GM13976 (cell line): ENCODE data around the gene SSTR3.

Source experiments
- DNase-seq: peaks from one replicate; pipeline ENCODE4 v3.0.0; 2012; ENCODE audit warnings: low spot score
- in situ Hi-C: fragments of 300-500 bp; cut with MboI; formaldehyde crosslinking; loops from one replicate; pipeline ENCODE4 v1.12.0; 2022; ENCODE audit warnings: low sequenced_read_pairs, mixed read lengths, inconsistent platforms; ENCODE audit not compliant: unreplicated experiment
- TF ChIP-seq, protein P1 (sequence below): IDR thresholded peaks from 2 replicates; pipeline ENCODE4 v1.5.1; 2012; ENCODE audit warnings: borderline replicate concordance, mild to moderate bottlenecking; ENCODE audit not compliant: insufficient read depth; ENCODE audit errors: extremely low read depth, missing control alignments, control extremely low read depth

Gene SSTR3

DNA sequence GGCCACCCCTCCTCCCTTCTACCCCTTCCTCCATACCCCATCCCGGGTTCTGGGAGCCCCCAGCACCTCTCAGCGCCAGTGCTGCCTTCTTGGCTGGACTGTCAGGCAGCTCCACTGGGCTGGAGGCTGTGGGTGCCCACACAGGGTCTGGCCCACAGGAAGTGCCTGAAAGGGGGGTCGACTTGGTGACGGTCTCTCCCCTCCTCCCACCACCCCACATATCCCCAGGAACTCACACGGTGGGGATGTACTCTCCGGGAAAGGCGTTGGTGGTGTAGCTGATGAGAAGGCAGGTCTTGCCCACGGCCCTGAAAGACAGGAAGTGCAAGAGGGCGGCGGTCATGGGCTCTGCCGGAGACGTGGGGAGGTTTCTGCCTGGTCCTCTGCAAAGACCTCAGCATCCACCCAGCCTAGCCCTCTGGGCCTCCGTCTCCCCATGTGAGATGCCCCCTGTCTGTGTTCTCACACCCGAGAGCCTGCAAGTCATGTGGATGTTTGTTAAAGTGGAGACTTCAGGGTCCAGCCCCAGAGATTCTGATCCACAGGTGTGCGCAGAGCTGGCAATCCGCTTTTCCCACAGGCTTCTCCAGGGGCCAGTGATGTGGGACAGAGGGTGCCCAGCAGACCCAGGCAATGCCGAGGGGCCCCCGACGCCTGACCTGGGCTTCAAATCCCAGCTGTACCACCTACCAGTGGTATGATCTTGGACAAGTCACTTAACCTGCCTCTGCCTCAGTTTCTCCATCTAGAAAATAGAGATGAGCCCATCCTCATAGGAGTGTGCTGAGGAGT lies 29.3 kb upstream of the SSTR3 start:
- DNase-seq, result peak; percentile 59
- in situ Hi-C loops, result no loop called here
- TF ChIP-seq, protein P1, sequence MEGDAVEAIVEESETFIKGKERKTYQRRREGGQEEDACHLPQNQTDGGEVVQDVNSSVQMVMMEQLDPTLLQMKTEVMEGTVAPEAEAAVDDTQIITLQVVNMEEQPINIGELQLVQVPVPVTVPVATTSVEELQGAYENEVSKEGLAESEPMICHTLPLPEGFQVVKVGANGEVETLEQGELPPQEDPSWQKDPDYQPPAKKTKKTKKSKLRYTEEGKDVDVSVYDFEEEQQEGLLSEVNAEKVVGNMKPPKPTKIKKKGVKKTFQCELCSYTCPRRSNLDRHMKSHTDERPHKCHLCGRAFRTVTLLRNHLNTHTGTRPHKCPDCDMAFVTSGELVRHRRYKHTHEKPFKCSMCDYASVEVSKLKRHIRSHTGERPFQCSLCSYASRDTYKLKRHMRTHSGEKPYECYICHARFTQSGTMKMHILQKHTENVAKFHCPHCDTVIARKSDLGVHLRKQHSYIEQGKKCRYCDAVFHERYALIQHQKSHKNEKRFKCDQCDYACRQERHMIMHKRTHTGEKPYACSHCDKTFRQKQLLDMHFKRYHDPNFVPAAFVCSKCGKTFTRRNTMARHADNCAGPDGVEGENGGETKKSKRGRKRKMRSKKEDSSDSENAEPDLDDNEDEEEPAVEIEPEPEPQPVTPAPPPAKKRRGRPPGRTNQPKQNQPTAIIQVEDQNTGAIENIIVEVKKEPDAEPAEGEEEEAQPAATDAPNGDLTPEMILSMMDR, result no peak

DNA sequence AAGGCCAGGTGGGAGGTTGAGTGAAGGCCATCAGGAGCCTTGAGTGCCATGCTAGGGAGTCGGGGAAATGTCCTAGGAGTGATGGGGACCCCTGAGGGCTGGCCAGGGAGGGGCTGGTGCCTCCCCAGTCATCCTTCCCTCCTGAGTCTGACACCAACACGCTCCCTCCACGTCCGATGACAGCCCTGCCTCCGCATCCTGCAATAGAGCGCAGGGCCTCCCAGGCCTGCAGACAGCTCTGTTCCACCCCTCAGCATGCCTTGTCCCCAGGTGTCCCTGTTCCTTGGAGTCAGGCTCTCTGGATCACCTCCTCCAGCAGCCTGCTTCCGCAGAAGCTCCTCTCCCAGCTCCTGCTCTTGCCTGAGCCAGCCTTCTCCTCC lies 28.7 kb upstream of the SSTR3 start:
- peak; percentile 17 for DNase-seq
- in situ Hi-C loops, result no loop called here
- TF ChIP-seq, protein P1, result no peak

DNA sequence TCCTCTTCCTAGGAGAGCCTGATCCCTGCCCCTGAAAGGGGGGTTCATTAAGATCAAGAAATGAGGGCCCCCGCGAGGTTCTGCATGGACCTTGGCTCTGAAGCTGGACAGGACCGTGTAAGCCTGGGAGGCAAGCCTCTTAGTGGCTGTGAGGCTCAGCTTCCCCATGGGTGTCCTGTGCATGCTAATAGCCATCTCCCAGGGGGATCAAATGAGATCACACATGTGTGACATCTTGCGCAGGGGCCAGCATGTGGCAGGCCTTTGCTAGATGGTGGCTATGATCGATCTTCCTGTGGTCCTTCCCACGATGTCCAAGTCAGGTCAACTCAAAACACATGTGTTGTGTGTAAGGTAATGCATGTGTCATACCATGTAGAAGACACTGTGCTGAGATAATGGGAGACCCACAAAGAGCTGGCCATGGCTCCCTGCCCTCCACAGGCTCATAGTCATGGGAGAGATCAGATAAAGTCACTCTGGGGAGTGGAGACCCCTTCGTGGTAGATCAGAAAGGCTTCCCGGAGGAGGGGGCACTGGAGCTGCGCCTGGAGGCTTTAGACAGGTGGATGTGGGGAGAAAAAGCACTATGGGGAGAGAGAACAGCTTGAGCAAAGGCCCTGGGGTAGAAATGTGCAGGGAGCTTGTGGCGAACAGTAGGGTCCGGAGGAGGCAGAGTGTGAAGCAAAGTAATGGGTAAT lies 28.1 kb upstream of the SSTR3 start:
- TF ChIP-seq, protein P1, result no peak
- no peak for DNase-seq

DNA sequence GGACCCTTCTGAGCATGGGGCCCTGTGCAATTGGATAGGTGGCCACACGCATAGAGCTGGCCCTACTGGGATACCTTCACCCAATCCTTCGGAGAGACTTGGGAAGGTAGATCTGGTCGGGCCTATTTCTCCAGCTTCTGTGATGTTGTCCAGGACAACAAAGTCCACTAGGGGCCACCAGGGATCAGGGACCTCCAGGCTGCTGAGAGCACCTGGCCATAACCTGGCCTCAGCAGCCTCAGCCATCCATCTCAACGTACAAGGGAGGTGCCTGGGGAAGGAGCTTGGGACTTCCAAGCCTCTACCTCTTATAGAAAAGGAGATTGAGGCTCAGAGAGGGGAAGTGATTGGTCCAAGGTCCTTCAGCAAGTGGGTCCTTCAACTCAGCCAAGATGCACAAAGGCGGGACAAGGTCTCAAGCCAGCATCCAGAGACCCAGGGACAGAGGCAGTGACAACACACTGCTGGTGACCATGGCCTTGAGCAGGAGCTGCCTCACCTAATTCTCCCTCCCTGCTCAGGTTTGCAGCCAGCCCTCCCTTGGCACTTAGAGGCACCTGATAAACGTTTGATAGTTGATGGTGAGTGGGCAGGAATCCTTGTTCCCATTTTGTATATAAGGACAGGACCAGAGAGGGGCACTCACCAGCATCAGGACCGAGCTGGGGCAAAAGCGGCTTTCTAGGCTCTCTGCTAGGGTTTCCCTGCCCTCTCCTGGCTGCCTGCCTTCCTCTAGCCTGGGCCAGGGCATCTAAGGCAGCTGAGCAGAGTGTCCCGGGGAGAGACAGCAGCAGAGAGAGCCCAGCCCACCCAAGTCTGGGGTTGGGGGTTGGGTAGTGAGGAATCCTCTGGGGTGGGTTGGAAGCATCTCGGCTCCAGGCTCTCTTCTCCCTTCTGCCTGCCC lies 27.3 kb upstream of the SSTR3 start:
- TF ChIP-seq, protein P1, result no peak
- no peak for DNase-seq
- in situ Hi-C loops, result no loop called here

More for the DNA sequence above, 28.1 kb upstream of the SSTR3 start:
- in situ Hi-C loops, result no loop called here

DNA sequence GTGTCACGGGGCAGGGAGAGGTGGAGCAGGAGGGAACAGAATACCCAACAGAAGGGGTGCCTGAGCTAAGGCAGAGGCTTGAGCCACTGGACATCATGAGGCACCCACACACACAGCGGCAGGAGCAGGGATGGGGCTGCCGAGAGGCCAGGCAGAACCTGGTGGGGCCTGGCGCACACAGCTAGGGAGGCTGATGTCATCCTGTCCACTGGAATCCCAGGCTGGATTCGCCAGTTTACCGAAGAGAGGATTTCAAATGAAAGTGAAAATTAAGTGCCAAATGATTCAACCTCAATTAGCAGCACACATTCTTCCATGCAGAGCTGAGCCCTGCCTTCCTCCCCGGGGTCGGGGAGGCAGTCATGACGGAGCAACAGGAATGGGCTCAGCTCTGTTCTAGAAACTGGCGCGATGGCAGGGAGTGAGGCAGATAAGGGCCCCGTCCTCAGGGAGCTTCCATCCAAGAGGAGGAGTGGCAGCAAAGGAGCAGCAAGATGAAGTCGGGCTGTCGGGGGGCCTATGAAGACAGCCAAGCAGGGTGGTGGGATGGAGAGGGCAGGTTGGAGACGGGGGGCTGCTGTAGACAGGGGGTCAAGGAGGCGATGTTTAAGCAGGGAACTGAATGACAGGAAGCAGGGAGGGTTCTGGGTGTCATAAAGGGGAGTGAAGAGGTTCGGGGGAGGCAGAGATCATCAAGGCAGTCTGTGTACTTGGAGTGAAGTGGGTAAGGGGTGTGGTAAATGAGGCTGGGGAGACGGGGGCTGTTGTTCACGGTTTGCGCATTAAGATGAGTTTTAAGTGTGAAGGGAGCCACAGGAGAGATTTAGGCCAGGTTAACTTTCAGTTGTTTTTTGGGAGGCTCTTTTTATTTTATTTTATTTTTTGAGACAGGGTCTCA lies 25.3 kb upstream of the SSTR3 start:
- no peak for DNase-seq
- TF ChIP-seq, protein P1, result no peak
- in situ Hi-C loops, result no loop called here

DNA sequence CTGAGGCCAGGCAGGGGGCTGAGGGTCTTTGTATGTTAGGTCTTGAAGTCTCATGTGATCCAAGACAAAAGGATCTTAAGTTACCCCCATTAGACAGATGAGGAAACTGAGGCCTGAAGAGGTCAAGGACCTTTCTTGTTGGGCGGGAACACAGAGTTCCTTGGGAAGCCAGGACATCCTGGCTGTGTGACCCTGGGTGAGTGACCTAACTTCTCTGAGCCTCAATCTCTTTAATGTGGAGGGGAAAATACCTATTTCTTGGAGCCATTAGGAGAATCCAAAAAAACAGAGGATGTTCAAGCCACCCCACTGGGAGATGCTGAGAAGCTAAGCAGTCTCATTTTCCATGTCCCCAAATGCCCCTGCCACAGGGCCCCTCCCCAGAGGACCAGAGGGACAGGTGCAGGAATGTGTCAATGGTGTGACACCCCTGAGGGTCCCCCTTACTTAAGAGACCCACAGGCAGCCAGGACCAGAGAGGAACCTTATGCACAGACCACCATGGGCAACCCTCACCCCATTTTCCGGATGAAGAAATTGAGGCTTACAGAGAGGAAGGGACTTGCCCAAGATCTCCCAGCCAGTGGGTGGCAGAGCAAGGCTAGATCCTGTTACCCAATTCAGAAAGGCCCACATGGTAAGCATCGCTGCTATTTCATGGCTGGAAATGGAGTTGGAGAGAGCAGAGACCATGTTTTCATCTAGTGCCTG lies 23.8 kb upstream of the SSTR3 start:
- in situ Hi-C loops, result no loop called here
- TF ChIP-seq, protein P1, result no peak
- no peak for DNase-seq
